NCI-H82 treated with DMSO at 0.1 percent for 48 hours (cell line): ENCODE results near the gene GRK3.

Experiments used
- DNase-seq: peaks from one replicate; lab custom pipeline; 2025; ENCODE audit not compliant: unreplicated experiment; lab: John Stamatoyannopoulos, UW

The GRK3 gene

GRCh38 chr22:25751174-25751581 lies 186.7 kb downstream of the GRK3 start:
- no peak for DNase-seq

DNA sequence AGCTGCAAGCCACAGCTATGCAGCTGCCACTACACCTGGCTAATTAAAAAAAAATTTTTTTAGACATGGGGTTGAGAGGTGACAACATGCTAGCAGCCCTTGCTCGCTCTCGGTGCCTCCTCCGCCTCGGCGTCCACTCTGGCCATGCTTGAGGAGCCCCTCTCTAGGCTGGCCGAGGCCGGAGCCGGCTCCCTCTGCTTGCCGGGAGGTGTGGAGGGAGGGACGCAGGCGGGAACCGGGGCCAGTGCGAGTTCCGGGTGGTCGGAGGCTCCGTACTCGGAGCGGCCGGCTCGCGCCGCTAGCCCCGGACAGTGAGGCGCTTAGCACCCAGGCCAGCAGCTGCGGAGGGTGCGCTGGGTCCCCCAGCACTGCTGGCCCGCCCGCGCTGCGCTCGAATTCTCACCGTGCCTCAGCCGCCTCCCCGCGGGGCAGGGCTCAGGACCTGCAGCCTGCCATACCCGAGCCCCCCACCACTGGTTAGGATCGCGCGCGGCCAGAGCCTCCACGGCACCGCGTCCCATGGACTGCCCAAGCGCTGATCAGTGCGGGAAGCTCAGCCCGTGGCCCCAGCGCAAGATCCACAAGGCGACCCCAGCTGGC lies 188.2 kb downstream of the GRK3 start:
- no peak for DNase-seq

GRCh38 chr22:25753252-25753651 lies 188.8 kb downstream of the GRK3 start:
- no peak for DNase-seq

DNA sequence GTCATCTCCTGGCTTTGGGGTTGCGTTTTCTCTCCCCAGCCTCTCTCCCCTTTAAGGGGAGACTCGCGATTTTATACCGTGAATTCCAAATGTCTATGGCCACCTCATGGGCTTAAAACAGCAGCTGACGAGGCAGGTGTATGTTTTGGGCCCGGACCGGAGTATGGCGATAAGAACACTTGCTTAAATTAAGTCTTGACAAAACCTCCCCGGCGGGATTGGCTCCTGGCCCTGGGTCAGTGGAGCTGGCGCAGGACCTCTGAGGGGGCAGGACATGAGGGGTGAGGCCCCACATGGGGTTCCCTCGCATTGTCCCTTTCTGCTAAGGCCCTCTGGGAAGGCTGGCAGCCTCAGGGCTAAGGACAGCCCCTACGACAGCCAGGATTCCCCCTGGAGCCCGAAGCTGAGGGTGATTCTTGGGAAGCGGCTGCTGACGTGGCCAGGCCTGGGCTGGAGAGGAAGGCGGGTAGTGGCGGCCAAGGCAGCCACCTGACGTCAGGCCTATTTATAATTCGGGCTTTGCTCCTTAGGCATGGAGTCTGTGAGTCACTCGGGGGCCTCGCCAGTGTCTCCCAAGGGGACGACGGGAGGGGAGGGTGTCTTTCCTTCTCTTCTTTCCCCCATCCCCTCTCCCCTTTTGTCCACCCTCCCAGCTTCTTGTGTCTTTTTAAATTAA lies 190.2 kb downstream of the GRK3 start:
- no peak for DNase-seq

- no peak for DNase-seq
Observed at GRCh38 chr22:25757686-25758085, 193.2 kb downstream of the GRK3 start.

GRCh38 chr22:25758316-25758715 lies 193.8 kb downstream of the GRK3 start:
- no peak for DNase-seq

DNA sequence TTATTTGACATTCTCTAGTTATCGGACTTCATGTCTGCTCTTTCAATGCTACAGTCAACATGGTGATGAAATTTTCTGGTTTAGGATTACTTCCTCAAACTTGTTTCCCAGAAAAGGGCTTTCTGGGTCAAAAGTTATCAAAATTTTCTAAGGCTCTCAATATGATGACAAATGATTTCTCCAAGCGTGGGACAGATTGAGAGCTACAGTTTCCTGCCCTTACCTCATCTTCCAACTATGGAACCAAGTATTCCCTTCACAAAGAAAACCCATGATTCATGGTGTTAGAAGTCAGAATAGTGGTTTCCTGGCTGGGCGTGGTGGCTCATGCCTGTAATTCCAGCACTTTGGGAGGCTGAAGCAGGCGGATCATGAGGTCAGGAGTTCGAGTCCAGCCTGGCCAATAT lies 195.4 kb downstream of the GRK3 start:
- no peak for DNase-seq

DNA sequence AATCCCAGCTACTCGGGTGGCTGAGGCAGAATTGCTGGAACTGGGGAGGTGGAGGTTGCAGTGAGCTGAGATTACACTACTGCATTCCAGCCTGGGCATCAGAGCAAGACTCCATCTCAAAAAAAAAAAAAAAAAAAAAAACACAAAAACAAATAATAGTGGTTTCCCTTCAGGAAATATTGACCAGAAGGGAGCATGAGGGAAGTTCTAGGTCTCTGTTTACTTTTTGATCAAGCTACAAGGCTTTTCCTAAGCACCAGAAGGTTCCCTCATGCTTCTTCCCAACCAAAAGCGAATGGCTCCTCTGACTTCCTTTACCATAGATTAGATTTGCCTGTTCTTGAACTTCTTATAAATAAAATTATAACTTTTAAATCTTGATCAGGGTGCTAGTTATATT lies 195.8 kb downstream of the GRK3 start:
- DNase-seq = no peak

DNA sequence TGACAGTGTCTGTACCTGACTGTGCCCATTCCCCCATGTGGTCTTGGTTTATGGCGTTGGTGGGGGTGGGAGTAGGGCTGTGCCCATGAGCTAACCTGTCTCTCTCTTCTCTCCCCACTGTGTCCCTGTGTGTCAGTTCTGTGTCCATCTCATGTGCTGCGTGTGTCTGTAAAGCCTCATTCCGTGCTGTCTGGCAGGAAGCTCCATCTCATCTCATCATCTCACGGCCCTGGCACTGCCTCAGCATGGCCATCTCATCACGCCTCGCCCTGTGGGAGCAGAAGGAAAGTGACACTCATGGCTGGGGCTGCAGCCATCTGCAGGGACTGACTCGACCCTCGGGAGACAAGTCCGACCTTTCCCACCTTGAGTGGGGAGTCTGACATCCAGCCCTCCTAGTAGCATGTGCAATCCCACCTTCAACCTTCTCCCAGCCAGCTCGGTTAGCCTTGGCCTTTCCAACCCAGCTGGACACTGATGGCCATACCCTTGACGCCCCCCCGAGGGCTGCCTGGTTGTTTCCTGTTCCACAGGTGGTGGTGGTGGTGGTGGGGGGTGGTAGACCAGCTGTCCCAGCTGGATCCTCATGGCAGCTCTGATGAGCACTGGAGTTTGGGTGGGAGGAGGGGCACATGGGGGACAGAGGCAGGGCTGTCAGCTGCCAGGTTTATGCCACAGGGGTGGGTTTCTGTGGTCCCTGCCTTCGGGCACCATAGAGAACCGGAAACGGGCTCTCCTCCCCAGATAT lies 196.5 kb downstream of the GRK3 start:
- DNase-seq = no peak

GRCh38 chr22:25762147-25762546 lies 197.7 kb downstream of the GRK3 start:
- no peak for DNase-seq

DNA sequence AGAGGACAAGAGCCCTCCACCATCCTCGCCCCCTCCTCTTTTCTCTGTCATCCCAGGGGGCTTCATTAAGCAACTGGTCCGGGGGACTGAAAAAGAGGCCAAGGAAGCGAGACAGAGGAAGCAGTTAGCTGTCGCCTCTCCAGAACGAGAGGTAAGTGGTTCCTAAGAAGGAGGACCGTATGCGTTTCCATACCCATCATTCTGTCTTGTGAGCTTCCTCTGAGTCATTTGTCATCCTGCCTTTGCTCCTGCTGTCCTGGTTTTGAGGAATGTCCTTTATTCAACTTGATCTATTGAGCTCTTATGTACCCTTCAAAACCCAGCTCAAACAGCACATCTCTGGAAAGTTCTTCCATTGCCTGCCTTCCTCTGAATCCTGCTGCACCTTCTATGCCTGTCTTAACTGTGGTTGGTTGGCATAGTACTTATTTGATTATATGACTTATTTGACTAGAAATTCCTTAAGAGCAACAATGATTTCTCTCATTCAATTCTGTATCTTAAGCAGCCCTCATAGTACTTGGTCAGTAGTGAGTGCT lies 198.8 kb downstream of the GRK3 start:
- no peak for DNase-seq

DNA sequence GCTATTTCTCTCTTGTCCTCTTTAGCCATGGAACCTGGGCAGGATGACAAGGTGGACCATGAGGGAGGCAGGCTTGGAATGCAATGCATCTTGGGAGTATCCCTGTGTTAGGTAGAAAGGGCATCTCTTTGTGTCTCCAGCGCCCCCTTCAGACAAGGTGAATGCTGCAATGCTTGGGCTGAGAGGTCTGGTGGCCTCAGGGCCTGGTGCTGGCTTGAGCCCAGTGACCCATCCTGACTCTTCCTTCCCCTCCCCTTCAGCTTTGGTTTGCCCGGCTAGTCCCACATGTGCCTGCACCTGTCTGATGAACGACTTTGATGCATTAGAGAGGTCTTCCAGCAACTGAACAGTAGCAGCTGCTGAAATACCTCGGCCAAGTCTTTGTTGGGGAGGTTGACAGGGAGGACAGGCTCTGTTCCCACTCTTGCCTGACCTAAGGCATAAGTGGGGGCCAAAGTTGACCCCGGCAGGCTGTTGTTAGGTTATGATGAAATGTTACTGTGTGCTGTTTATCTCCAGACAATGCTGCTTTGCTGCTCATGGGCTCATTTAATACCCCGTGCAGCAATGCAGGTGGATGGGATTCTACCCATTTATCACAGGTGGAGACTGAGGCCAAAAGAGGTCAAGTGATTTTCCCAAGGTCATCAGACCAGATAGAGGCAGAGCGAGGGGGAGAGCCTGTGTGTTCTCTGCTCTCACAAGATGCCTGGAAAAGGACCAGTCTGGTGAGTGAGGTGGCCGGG lies 200.0 kb downstream of the GRK3 start:
- no peak for DNase-seq

DNA sequence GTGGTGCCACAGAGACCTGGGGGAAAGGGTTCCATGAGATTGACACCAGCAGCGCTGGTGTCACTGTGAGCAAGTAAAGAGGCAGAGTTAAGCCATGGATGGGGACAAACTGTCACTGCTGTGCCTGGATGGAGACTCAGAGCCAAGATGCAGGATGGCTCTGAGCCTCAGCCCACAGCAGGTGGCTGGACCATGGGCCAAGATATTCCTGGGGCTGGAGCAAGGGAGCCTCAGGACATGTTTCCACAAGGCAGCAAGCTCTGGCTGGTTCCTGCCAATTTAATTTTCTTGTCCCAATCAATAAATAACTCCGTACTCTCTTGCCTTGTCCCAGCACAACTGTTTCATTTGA lies 200.5 kb downstream of the GRK3 start:
- no peak for DNase-seq

DNA sequence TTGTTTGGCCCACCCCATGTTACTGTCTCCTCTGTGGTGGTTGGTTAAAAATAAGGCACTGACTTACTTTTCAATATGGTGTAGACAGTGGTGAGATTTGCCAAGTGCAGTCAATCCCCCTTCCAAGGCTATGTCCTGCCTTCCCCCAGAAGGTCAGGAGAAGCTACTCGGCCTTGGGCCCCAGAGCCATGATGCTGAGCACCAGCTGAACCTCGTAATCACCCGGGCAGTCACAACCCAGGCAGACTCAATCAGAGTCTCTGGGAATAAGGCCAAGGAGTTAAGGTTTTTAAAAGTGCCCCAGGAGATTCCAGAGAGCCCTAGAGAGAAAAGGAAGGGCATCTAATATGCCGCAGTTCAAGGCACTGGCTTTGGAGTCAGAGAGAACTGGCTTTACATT lies 201.3 kb downstream of the GRK3 start:
- DNase-seq = no peak

DNA sequence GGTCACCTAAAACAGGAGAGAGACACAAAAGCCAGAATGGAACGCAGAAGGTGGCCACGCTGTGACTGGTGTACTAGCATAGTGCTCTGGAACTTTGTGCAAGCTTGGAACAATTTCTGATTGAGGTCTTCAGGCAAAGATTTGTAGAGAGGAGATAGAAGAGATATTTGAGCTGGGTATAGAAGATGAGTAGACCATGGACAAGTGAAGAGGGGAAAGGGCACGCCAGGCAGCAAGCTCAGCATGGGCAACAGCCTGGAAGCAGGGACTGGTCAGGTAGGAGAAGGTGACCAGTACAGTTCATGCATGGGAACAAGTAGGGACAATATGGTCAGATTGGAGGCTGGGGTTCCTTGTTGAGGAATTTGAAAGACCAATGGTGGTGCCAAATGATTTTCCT lies 201.9 kb downstream of the GRK3 start:
- DNase-seq = no peak

- no peak for DNase-seq
Observed at GRCh38 chr22:25770333-25770732, 205.9 kb downstream of the GRK3 start.

GRCh38 chr22:25772288-25772687 lies 207.8 kb downstream of the GRK3 start:
- DNase-seq = no peak

- peak; percentile 14 for DNase-seq
Observed at GRCh38 chr22:25774575-25775026, 210.1 kb downstream of the GRK3 start.

DNA sequence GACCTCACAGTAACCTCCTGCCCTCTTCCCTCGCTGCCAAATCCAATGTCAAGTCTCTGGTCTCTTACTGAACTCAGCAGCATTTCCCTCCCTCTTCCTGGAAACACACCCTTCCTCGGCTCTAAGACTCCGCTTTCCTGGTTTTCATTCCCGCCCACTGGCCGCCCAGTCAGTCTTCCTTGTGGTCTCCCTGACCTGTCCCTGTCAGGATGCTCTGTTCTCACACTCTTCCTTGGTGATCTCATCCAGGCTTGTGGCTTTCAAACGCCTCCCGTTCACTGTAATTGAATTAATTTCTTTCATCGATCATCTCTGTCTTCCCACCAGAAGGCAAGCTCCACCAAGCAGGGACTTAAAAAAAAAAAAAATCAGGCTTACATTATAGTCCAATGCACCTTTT lies 211.1 kb downstream of the GRK3 start:
- no peak for DNase-seq

- no peak for DNase-seq
Observed at GRCh38 chr22:25777411-25777810, 212.9 kb downstream of the GRK3 start.

GRCh38 chr22:25777870-25778269 lies 213.4 kb downstream of the GRK3 start:
- no peak for DNase-seq
